Smooth muscle cell (in vitro differentiated cells): ENCODE results near the gene HES2. TPM values are rescaled to one million over a fixed set of nuclear protein-coding genes. Genes with fewer than 3 reads are reported as not detected.
A peak's percentile ranks its signal among the peaks of the same experiment; 100 is the strongest.
"Not testable (repeated sequence)": the region's sequence is repeated elsewhere in the genome, so short reads cannot be mapped to it uniquely, and the experiment has no call there.

Experiments used
- DNase-seq: peaks from one replicate; lab custom pipeline; 2025; ENCODE audit not compliant: unreplicated experiment; lab: John Stamatoyannopoulos, UW
- H2AFZ ChIP-seq: fragments of 200-600 bp; sonication (generic); 2 replicates; pipeline ENCODE4 v1.6.0; 2016; ENCODE audit warnings: antibody characterized with exemption, low read depth, mild to moderate bottlenecking
- H3F3A ChIP-seq: fragments of 200-600 bp; sonication (generic); 2 replicates; pipeline ENCODE4 v1.6.0; 2017; ENCODE audit warnings: antibody characterized with exemption, low read depth
- H3K27ac ChIP-seq: fragments of 200-600 bp; sonication (generic); 2 replicates; pipeline ENCODE4 v1.5.1; 2016; ENCODE audit warnings: low read depth, mild to moderate bottlenecking
- H3K27me3 ChIP-seq: fragments of 200-600 bp; sonication (generic); 2 replicates; pipeline ENCODE4 v1.6.1; 2016; ENCODE audit warnings: low read depth, mild to moderate bottlenecking
- H3K36me3 ChIP-seq: fragments of 200-600 bp; sonication (generic); 2 replicates; pipeline ENCODE4 v1.5.1; 2016; ENCODE audit warnings: low read depth
- H3K4me1 ChIP-seq: fragments of 200-600 bp; sonication (generic); 2 replicates; pipeline ENCODE4 v1.5.1; 2016; ENCODE audit warnings: low read depth
- H3K4me2 ChIP-seq: fragments of 200-600 bp; sonication (generic); 2 replicates; pipeline ENCODE4 v1.6.0; 2016; ENCODE audit warnings: mild to moderate bottlenecking
- H3K4me3 ChIP-seq: fragments of 200-600 bp; sonication (generic); 2 replicates; pipeline ENCODE4 v1.5.1; 2016; ENCODE audit warnings: mild to moderate bottlenecking
- H3K79me2 ChIP-seq: fragments of 200-600 bp; sonication (generic); 2 replicates; pipeline ENCODE4 v1.6.0; 2016; ENCODE audit warnings: low read depth, mild to moderate bottlenecking
- H3K9ac ChIP-seq: fragments of 200-600 bp; sonication (generic); 2 replicates; pipeline ENCODE4 v1.6.0; 2016; ENCODE audit warnings: low read depth
- H3K9me3 ChIP-seq: fragments of 200-600 bp; sonication (generic); replicated peaks from 2 replicates; pipeline ENCODE4 v1.5.1; 2016; ENCODE audit warnings: low read depth
- H4K20me1 ChIP-seq: fragments of 200-600 bp; sonication (generic); 2 replicates; pipeline ENCODE4 v1.6.0; 2016; ENCODE audit warnings: low read depth
- WGBS: methylation state at CpG from one replicate; pipeline ENCODE4 v1.1.7; 2016; ENCODE audit warnings: low lambda C conversion rate; 5-methylcytosine and 5-hydroxymethylcytosine counted together
- polyA plus RNA-seq: library from polyadenylated mRNA; unstranded; fragments of >200 nt; fragmentation: Nextera tagmentation; extraction: Ambion mirVana; gene quantifications from 2 replicates; pipeline ENCODE4 v1.2.1, GENCODE V29; 2016
- total RNA-seq: library from RNA; depleted of rRNA; stranded (reverse); fragments of >200 nt; gene quantifications from 2 replicates; pipeline ENCODE4 v1.2.3, GENCODE V29; 2014
- TF ChIP-seq, protein P1 (sequence below): fragments of 200-600 bp; sonication (generic); IDR thresholded peaks from 2 replicates; pipeline ENCODE4 v1.5.1; 2017; ENCODE audit warnings: borderline replicate concordance, mild to moderate bottlenecking, antibody characterized with exemption; ENCODE audit not compliant: insufficient read depth, poor library complexity, severe bottlenecking

Gene HES2
- total and polyA plus RNA-seq, 2 experiments from 2014 or later = 1.7 to 4.6 TPM

DNA sequence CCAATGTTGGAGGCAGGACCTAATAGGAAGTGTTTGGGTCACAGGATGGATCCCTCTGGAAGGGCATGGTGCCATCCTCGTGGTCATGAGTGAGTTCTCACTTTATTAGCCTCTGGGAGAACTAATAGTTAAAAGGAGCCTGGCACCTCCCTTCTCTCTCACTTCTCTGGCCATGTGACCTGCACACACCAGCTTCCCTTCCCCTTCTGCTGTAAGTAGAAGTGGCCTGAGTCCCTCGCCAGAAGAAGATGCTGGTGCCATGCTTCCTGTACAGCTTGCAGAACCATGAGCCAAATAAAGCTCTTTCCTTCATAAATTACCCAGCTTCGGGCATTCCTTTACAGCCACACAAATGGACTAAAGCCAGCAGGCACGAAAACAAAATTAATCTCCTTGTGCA, 49.7 kb downstream of the HES2 start:
- H3K27me3 ChIP-seq = no peaks in the 10 kb centered on the region
- WGBS = 94% methylated on average over 4 of the region's 4 CpGs
- peaks cover 20% of the 10 kb centered on the region for H3K79me2 ChIP-seq
- H3K4me1 ChIP-seq = no peaks in the 10 kb centered on the region
- TF ChIP-seq, protein P1, sequence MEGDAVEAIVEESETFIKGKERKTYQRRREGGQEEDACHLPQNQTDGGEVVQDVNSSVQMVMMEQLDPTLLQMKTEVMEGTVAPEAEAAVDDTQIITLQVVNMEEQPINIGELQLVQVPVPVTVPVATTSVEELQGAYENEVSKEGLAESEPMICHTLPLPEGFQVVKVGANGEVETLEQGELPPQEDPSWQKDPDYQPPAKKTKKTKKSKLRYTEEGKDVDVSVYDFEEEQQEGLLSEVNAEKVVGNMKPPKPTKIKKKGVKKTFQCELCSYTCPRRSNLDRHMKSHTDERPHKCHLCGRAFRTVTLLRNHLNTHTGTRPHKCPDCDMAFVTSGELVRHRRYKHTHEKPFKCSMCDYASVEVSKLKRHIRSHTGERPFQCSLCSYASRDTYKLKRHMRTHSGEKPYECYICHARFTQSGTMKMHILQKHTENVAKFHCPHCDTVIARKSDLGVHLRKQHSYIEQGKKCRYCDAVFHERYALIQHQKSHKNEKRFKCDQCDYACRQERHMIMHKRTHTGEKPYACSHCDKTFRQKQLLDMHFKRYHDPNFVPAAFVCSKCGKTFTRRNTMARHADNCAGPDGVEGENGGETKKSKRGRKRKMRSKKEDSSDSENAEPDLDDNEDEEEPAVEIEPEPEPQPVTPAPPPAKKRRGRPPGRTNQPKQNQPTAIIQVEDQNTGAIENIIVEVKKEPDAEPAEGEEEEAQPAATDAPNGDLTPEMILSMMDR = no peak
- no peak overlapping the region for H3K4me2 ChIP-seq
- no peak for DNase-seq
- H3K27ac ChIP-seq = no peak overlapping the region
- H2AFZ ChIP-seq = no peak overlapping the region
- H3K36me3 ChIP-seq = no peaks in the 10 kb centered on the region
- peaks cover 13% of the 10 kb centered on the region for H4K20me1 ChIP-seq
- H3K9me3 ChIP-seq = no peaks in the 10 kb centered on the region
- H3K4me3 ChIP-seq = no peak overlapping the region
- H3K9ac ChIP-seq = no peak overlapping the region
- H3F3A ChIP-seq = no peaks in the 10 kb centered on the region

DNA sequence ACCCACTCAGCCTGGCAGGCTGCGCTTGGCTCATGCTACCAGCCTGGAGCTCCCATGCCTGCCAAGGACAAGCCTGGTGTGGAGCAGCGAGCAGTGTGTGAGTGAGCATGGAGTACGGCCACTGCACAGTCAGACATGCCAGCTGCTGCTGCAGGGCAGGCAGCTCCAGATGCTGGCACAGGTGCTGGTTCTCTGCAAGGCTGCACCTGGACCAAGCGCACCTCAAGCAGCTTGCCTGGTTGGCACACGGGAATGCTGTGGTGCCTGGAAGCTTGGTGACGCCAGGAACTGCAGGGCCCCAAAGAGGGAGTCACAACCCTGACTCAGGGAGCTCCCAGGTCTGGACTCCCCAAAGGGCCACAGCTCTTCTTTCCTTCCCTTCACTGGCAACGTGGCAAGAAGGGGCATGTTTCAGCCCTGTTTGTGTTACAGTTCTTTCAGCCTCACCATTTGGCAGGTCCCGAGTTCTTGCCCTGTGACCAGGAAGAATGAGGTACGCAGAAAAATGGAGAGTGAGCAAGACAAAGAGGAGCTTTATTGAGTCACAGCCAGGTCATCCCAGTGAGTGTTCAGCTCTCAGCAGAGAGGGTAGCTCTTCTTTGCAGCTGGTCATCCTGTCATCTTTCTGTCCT, 52.2 kb downstream of the HES2 start:
- no peaks in the 10 kb centered on the region for H3K36me3 ChIP-seq
- no peaks in the 10 kb centered on the region for H3K27me3 ChIP-seq
- 90% methylated on average over 9 of the region's 9 CpGs for WGBS
- peaks cover 13% of the 10 kb centered on the region for H4K20me1 ChIP-seq
- H2AFZ ChIP-seq = no peak overlapping the region
- H3K9ac ChIP-seq = no peak overlapping the region
- no peak overlapping the region for H3K4me2 ChIP-seq
- H3K27ac ChIP-seq = no peak overlapping the region
- TF ChIP-seq, protein P1 = no peak
- H3K79me2 ChIP-seq = peaks cover 20% of the 10 kb centered on the region
- DNase-seq = no peak
- H3F3A ChIP-seq = no peaks in the 10 kb centered on the region
- H3K4me1 ChIP-seq = no peaks in the 10 kb centered on the region
- H3K4me3 ChIP-seq = no peak overlapping the region
- no peaks in the 10 kb centered on the region for H3K9me3 ChIP-seq

DNA sequence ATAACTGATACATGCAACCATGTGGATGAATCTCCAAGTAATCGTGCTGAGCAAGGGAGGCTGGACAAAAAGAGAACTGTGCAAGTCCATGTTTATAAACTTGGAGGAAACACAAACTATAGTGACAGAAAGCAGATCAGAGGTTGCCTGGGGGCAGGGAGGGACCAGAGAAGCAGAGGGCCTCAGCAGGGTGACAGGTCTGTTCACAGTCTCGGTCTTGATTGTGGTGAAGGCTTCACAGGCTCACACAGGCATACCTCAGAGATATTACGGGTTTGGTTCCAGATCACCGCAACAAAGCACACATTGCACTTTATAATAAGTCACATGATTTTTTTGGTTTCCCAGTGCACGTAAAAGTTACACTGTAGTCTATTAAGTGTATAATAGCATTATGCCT, 54.7 kb downstream of the HES2 start:
- TF ChIP-seq, protein P1 = no peak
- no peaks in the 10 kb centered on the region for H3F3A ChIP-seq
- no peaks in the 10 kb centered on the region for H3K36me3 ChIP-seq
- no peak overlapping the region for H3K4me3 ChIP-seq
- WGBS = 61% methylated on average over 5 of the region's 5 CpGs
- no peak overlapping the region for H3K4me2 ChIP-seq
- no peak for DNase-seq
- no peak overlapping the region for H2AFZ ChIP-seq
- no peak overlapping the region for H3K27ac ChIP-seq
- peaks cover under 1% of the 10 kb centered on the region for H3K4me1 ChIP-seq
- H3K9ac ChIP-seq = no peak overlapping the region
- H3K9me3 ChIP-seq = no peaks in the 10 kb centered on the region
- H3K27me3 ChIP-seq = no peaks in the 10 kb centered on the region
- peaks cover 7% of the 10 kb centered on the region for H3K79me2 ChIP-seq
- peaks cover 26% of the 10 kb centered on the region for H4K20me1 ChIP-seq

DNA sequence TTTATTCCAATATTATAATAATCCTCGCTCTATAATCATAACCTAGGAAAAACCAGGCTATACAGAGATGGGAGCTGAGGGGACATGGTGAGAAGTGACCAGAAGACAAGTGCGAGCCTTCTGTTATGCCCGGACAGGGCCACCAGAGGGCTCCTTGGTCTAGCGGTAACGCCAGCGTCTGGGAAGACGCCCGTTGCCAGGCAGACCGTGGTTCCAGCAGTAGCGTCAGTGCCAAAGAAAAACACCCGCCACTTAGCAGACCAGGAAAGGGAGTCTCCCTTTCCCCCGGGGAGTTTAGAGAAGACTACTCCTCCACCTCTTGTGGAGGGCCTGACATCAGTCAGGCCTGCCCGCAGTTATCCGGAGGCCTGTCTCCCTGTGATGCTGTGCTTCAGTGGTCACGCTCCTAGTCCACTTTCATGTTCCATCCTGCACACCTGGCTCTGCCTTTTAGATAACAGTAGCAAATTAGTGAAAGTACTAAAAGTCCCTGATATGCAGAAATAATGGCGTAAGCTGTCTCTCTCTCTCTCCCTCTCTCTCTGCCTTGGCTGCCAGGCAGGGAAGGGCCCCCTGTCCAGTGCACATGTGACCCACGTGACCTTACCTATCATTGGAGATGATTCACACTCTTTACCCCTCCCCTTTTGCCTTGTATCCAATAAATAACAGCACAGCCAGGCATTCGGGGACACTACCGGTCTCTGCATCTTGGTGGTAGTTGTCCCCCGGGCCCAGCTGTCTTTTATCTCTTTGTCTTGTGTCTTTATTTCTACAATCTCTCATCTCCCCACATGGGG, 56.4 kb downstream of the HES2 start:
- not testable (repeated sequence) for H2AFZ ChIP-seq, H3K9me3 ChIP-seq, H3K79me2 ChIP-seq, H3K4me3 ChIP-seq, H3K36me3 ChIP-seq, H3K9ac ChIP-seq, H3F3A ChIP-seq, H3K27me3 ChIP-seq, DNase-seq, H3K27ac ChIP-seq
- WGBS = 44% methylated on average over 20 of the region's 20 CpGs
- peak overlapping the region; percentile 52 for H3K4me2 ChIP-seq
- TF ChIP-seq, protein P1 = peak; percentile 54
- H4K20me1 ChIP-seq = peaks cover 38% of the 10 kb centered on the region
- peaks cover 15% of the 10 kb centered on the region for H3K4me1 ChIP-seq
